ENCODE results near the gene ZNF407.

Gene ZNF407

GRCh38 chr18:75063615-75064512, 466.2 kb downstream of the ZNF407 start:
- in situ Hi-C loops (cut with MboI; ENCODE audit: low sequenced_read_pairs): no loop called here

GRCh38 chr18:75064513-75064905, 466.8 kb downstream of the ZNF407 start:
- in situ Hi-C loops (cut with MboI; ENCODE audit: low sequenced_read_pairs): no loop called here

- in situ Hi-C loops (cut with MboI; ENCODE audit: low sequenced_read_pairs): no loop called here
These were observed 467.8 kb downstream of the ZNF407 start for GRCh38 chr18:75065251-75066000.

- in situ Hi-C loops (cut with MboI; ENCODE audit: low sequenced_read_pairs): no loop called here
These were observed 468.6 kb downstream of the ZNF407 start for GRCh38 chr18:75066021-75066880.

- in situ Hi-C loops (cut with MboI; ENCODE audit: low sequenced_read_pairs): no loop called here
These were observed 469.3 kb downstream of the ZNF407 start for GRCh38 chr18:75066936-75067335.

GRCh38 chr18:75067996-75068645, 470.5 kb downstream of the ZNF407 start:
- in situ Hi-C loops (cut with MboI; ENCODE audit: low sequenced_read_pairs): no loop called here

- in situ Hi-C loops (cut with MboI; ENCODE audit: low sequenced_read_pairs): no loop called here
These were observed 471.2 kb downstream of the ZNF407 start for GRCh38 chr18:75068682-75069435.

GRCh38 chr18:75070235-75070624, 472.6 kb downstream of the ZNF407 start:
- in situ Hi-C loops (cut with MboI; ENCODE audit: low sequenced_read_pairs): no loop called here

- in situ Hi-C loops (cut with MboI; ENCODE audit: low sequenced_read_pairs): no loop called here
These were observed 473.2 kb downstream of the ZNF407 start for GRCh38 chr18:75070625-75071483.

- in situ Hi-C loops (cut with MboI; ENCODE audit: low sequenced_read_pairs): no loop called here
These were observed 473.8 kb downstream of the ZNF407 start for GRCh38 chr18:75071484-75071785.

GRCh38 chr18:75071866-75072671, 474.4 kb downstream of the ZNF407 start:
- in situ Hi-C loops (cut with MboI; ENCODE audit: low sequenced_read_pairs): no loop called here

- in situ Hi-C loops (cut with MboI; ENCODE audit: low sequenced_read_pairs): no loop called here
These were observed 475.2 kb downstream of the ZNF407 start for GRCh38 chr18:75072672-75073371.

GRCh38 chr18:75073654-75074053, 476.0 kb downstream of the ZNF407 start:
- in situ Hi-C loops (cut with MboI; ENCODE audit: low sequenced_read_pairs): no loop called here

- in situ Hi-C loops (cut with MboI; ENCODE audit: low sequenced_read_pairs): no loop called here
These were observed 476.7 kb downstream of the ZNF407 start for GRCh38 chr18:75074196-75075015.

- in situ Hi-C loops (cut with MboI; ENCODE audit: low sequenced_read_pairs): no loop called here
These were observed 477.3 kb downstream of the ZNF407 start for GRCh38 chr18:75075016-75075305.

- in situ Hi-C loops (cut with MboI; ENCODE audit: low sequenced_read_pairs): no loop called here
These were observed 477.8 kb downstream of the ZNF407 start for GRCh38 chr18:75075429-75075841.

GRCh38 chr18:75076286-75076685, 478.6 kb downstream of the ZNF407 start:
- in situ Hi-C loops (cut with MboI; ENCODE audit: low sequenced_read_pairs): no loop called here

Data from HL-60/S4 treated with retinoic acid at 250 ng/mL for 4 days and 3 days (cell line).